K562 (cell line): ENCODE data around the gene C1orf105. TPM values are rescaled to one million over a fixed set of nuclear protein-coding genes. Genes with fewer than 3 reads are reported as not detected.

ENCODE experiments used
- ATAC-seq: fragments of 200-7000 bp; cut with Tn5 transposase; 3 replicates; pipeline ENCODE4 v1.9.1; 2020; ENCODE audit warnings: moderate library complexity
- BruUV-seq: library from RNA; stranded (reverse); fragments of 400-500 nt; replicated peaks from 2 replicates; lab custom pipeline; 2021; lab: Mats Ljungman, UMichigan
- CTCF ChIA-PET: fragments of 300-600 bp; formaldehyde crosslinking; extraction: SDS; loops from one replicate; lab custom pipeline; 2021; ENCODE audit warnings: low intra/inter-chr PET ratio; lab: Yijun Ruan, JAX
- POLR2A ChIA-PET: fragments of 300-600, 350-650 bp; sonication (Branson Sonifier 250); formaldehyde crosslinking; extraction: SDS; loops from one replicate; lab custom pipeline; 2021; ENCODE audit warnings: antibody characterized with exemption, inconsistent platforms; lab: Yijun Ruan, JAX
- DNase-seq, 4 experiments: peaks; one replicate each; pipeline versions ENCODE4 v3.0.0 to v3.0.0-alpha.2; 2011 to 2018; ENCODE audit warnings: low spot score in 3 of 4, mixed read lengths in 3 of 4; ENCODE audit errors: extremely low read depth in 1 of 4
- FAIRE-seq: peaks from 2 replicates; lab custom pipeline; 2011; peaks lifted over from hg19 to GRCh38; lab: Jason Lieb, UNC
- H2AFZ ChIP-seq: 2 replicates; pipeline ENCODE4 v1.6.0; 2011; ENCODE audit warnings: low read depth, low read length, control low read depth, inconsistent platforms
- H3K27ac ChIP-seq: fragments of 200-600 bp; 3 replicates; pipeline ENCODE4 v1.8.0; 2011; ENCODE audit warnings: low read depth, mild to moderate bottlenecking, control low read depth, inconsistent platforms, low read length, moderate library complexity, mixed read lengths; ENCODE audit errors: extremely low read depth
- H3K27me3 ChIP-seq, 2 experiments: fragments of 300-600 bp in 1 of 2; 2 replicates in 1 of 2; 3 replicates in 1 of 2; pipeline versions ENCODE4 v1.6.0 to v1.8.0; 2011; ENCODE audit warnings: inconsistent platforms in 2 of 2, low read length in 2 of 2, mild to moderate bottlenecking in 1 of 2, mixed read lengths in 1 of 2, moderate library complexity in 1 of 2; ENCODE audit not compliant: control insufficient read depth in 2 of 2, insufficient read depth in 2 of 2
- H3K36me3 ChIP-seq: fragments of 300-600 bp; 3 replicates; pipeline ENCODE4 v1.8.0; 2011; ENCODE audit warnings: mild to moderate bottlenecking, low read length, inconsistent platforms; ENCODE audit not compliant: control insufficient read depth, insufficient read depth
- H3K4me1 ChIP-seq, 2 experiments: fragments of 200-600 bp in 1 of 2; replicated peaks in 1 of 2; 2 replicates in 1 of 2; 3 replicates in 1 of 2; pipeline versions ENCODE4 v1.5.1 to v1.8.0; 2011; ENCODE audit warnings: inconsistent platforms in 2 of 2, low read length in 2 of 2, mild to moderate bottlenecking in 1 of 2, mixed read lengths in 1 of 2, moderate library complexity in 1 of 2; ENCODE audit not compliant: control insufficient read depth in 2 of 2, insufficient read depth in 2 of 2
- H3K4me2 ChIP-seq: 2 replicates; pipeline ENCODE4 v1.6.1; 2011; ENCODE audit warnings: low read length, control low read depth, inconsistent platforms, mixed read lengths; ENCODE audit not compliant: insufficient read depth
- H3K4me3 ChIP-seq: fragments of 200-600 bp; sonication (generic), shearing (Covaris generic); 2 replicates; pipeline ENCODE4 v1.5.1; 2016; ENCODE audit warnings: control low read depth, inconsistent platforms
- H3K79me2 ChIP-seq: fragments of 200-600 bp; 3 replicates; pipeline ENCODE4 v1.8.0; 2011; ENCODE audit warnings: low read length, inconsistent platforms; ENCODE audit not compliant: control insufficient read depth, insufficient read depth
- H3K9ac ChIP-seq, 2 experiments: 2 replicates each; pipeline versions ENCODE4 v1.6.0 to v1.6.1; 2011; ENCODE audit warnings: low read depth in 2 of 2, low read length in 2 of 2, control low read depth in 1 of 2, inconsistent platforms in 1 of 2, mild to moderate bottlenecking in 1 of 2, mixed read lengths in 1 of 2; ENCODE audit not compliant: insufficient read depth in 1 of 2
- H3K9me1 ChIP-seq: one replicate; pipeline ENCODE4 v1.6.0; 2011; ENCODE audit warnings: inconsistent platforms, mild to moderate bottlenecking, low read length, moderate library complexity; ENCODE audit not compliant: control insufficient read depth, insufficient read depth
- H3K9me3 ChIP-seq: replicated peaks from 2 replicates; pipeline ENCODE4 v1.5.1; 2011; ENCODE audit warnings: low read depth, low read length, inconsistent platforms; ENCODE audit not compliant: control insufficient read depth, insufficient read depth
- H4K20me1 ChIP-seq: replicated peaks from 2 replicates; pipeline ENCODE4 v1.6.1; 2011; ENCODE audit warnings: low read length, inconsistent platforms, mixed read lengths; ENCODE audit not compliant: control insufficient read depth, insufficient read depth
- ARNT ChIP-seq, 2 experiments: fragments of 450-650 bp; IDR thresholded peaks; 2 replicates each; pipeline ENCODE4 v1.6.1; 2016; ENCODE audit warnings: mild to moderate bottlenecking in 1 of 2
- E2F3 ChIP-seq: fragments of 250-450 bp; sonication (Bioruptor Pico); IDR thresholded peaks from 2 replicates; pipeline ENCODE4 v1.4.0; 2020; ENCODE audit warnings: mild to moderate bottlenecking
- FIP1L1 ChIP-seq: fragments of 200-400 bp; formaldehyde crosslinking; IDR thresholded peaks from 2 replicates; pipeline ENCODE4 v1.6.1; 2018; ENCODE audit warnings: mild to moderate bottlenecking, low read depth, low read length; ENCODE audit not compliant: poor library complexity, severe bottlenecking
- MEIS2 ChIP-seq: fragments of 450-650 bp; IDR thresholded peaks from 2 replicates; pipeline ENCODE4 v1.6.1; 2014; ENCODE audit warnings: mild to moderate bottlenecking; ENCODE audit not compliant: partially characterized antibody
- SOX6 ChIP-seq: fragments of 450-650 bp; IDR thresholded peaks from 2 replicates; pipeline ENCODE4 v1.6.1; 2014; ENCODE audit warnings: mild to moderate bottlenecking
- TAF1 ChIP-seq: IDR thresholded peaks from 2 replicates; pipeline ENCODE4 v1.6.1; 2011; ENCODE audit warnings: mild to moderate bottlenecking, low read length, moderate library complexity; ENCODE audit not compliant: insufficient read depth, control insufficient read depth, severe bottlenecking; ENCODE audit errors: extremely low read depth
- ZNF79 ChIP-seq: fragments of 250-450 bp; sonication (Bioruptor Pico); IDR thresholded peaks from 2 replicates; pipeline ENCODE4 v1.4.0; 2020; ENCODE audit warnings: low read depth, mild to moderate bottlenecking, moderate library complexity
- WGBS: fragments of 100-300 bp; shearing (Covaris generic); methylation state at CpG from one replicate; pipeline ENCODE4 v1.1.6; 2016; ENCODE audit warnings: low coverage, mixed read lengths; ENCODE audit not compliant: insufficient coverage; ENCODE audit errors: missing lambda C conversion rate; 5-methylcytosine and 5-hydroxymethylcytosine counted together
- in situ Hi-C: fragments of 300-500 bp; cut with MboI; formaldehyde crosslinking; loops from 4 replicates; pipeline ENCODE4 v1.15.0; 2018; ENCODE audit warnings: inconsistent platforms, mixed read lengths
- intact Hi-C: fragments of 100-400 bp; cut with micrococcal nuclease; formaldehyde crosslinking; loops from 2 replicates; pipeline ENCODE4 v1.14.2; 2022
- polyA plus RNA-seq, 8 experiments: library from polyadenylated mRNA; depleted of rRNA in 4 of 8; stranded (reverse) in 5 of 8; unstranded in 3 of 8; fragments of >200 nt; fragmentation: Nextera tagmentation in 2 of 8; fragmentation: Illumina TruSeq in 1 of 8; extraction: Ambion mirVana in 2 of 8; extraction: Trizol in 1 of 8; gene quantifications; 2 replicates each; pipeline versions ENCODE4 v1.2.1 to v1.2.3, GENCODE V29; 2011 to 2014; ENCODE audit warnings: inconsistent platforms in 1 of 8, missing spikeins in 1 of 8
- total RNA-seq, 7 experiments: library from RNA; depleted of rRNA in 6 of 7; stranded (reverse); fragments of >200 nt in 6 of 7; fragmentation: Illumina TruSeq in 2 of 7; extraction: Trizol in 2 of 7; gene quantifications; 2 replicates each; pipeline versions ENCODE4 v1.2.1 to v1.2.3, GENCODE V29; 2011 to 2021; ENCODE audit warnings: low replicate concordance in 1 of 7
- TF ChIP-seq, protein P1 (sequence below), 2 experiments: fragments of 450-650 bp; formaldehyde crosslinking in 1 of 2; IDR thresholded peaks; 2 replicates each; pipeline versions ENCODE4 v1.4.0 to v1.6.1; 2014 to 2020; ENCODE audit warnings: mild to moderate bottlenecking in 2 of 2, borderline replicate concordance in 1 of 2, low read depth in 1 of 2

The C1orf105 gene
- total and polyA plus RNA-seq, 9 of the 15 experiments (the other 6 are each of a cell fraction or from before 2014, with no cell fraction given): 0.08 TPM; not detected in 8

DNA sequence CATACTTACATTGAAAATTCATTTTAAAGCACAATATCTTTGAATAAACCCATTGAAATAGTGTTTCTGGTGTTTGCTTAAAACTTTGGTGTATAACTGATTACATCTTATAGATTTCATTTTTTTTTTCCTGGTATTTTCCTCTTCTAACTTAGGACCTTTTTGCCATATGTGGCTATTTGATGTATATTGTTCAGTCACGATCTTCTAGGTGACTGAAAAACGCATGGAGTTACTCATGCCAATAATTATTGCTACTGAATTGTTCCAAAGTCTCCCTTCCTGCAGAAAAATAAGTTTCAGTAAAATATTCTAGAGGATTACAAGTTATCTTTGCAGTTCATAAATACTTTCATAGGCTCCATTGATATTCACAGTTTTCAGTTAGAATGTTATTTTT is 22.9 kb upstream of the C1orf105 start:
- Histone ChIP-seq H3K27me3 (0 out of 5 replicates have a peak, but pooled peaks cover 0 to 4% of the 10 kb centered on the region in 2 experiments), H3K4me3 (no peak overlapping the region), H3K9ac (no peak overlapping the region), H3K36me3 (no peaks in the 10 kb centered on the region), H2AFZ (no peak overlapping the region), H3K4me1 (no peaks in the 10 kb centered on the region; a peak in 1 of 5 replicates), H4K20me1 (no peaks in the 10 kb centered on the region), H3K4me2 (no peak overlapping the region), H3K9me3 (no peaks in the 10 kb centered on the region), H3K9me1 (no peaks in the 10 kb centered on the region), H3K27ac (no peak overlapping the region), H3K79me2 (no peaks in the 10 kb centered on the region)
- in situ Hi-C loops (loop anchor here (10.0 kb wide), 1 partner anchor 593 kb away; no protein-coding TSS in a partner anchor), intact Hi-C loops (loop anchor here (5.0 to 10.0 kb wide), 2 partner anchors 595 to 743 kb away; partner anchors contain the start of gene MYOC)
- POLR2A ChIA-PET: interaction anchor here (1.1 kb wide), 1 partner anchor 18 kb away, joined by 3 read pairs; no protein-coding TSS in a partner anchor
- 3% methylated on average over 2 of the region's 2 CpGs for WGBS
- CTCF ChIA-PET: interaction anchor here (0.6 kb wide), 2 partner anchors 34 to 49 kb away, joined by 3 read pairs; no protein-coding TSS in a partner anchor
- no TSS peak for BruUV-seq
- DNase-seq (no peak), ATAC-seq (no peak), FAIRE-seq (no peak)
- TF ChIP-seq, protein P1, sequence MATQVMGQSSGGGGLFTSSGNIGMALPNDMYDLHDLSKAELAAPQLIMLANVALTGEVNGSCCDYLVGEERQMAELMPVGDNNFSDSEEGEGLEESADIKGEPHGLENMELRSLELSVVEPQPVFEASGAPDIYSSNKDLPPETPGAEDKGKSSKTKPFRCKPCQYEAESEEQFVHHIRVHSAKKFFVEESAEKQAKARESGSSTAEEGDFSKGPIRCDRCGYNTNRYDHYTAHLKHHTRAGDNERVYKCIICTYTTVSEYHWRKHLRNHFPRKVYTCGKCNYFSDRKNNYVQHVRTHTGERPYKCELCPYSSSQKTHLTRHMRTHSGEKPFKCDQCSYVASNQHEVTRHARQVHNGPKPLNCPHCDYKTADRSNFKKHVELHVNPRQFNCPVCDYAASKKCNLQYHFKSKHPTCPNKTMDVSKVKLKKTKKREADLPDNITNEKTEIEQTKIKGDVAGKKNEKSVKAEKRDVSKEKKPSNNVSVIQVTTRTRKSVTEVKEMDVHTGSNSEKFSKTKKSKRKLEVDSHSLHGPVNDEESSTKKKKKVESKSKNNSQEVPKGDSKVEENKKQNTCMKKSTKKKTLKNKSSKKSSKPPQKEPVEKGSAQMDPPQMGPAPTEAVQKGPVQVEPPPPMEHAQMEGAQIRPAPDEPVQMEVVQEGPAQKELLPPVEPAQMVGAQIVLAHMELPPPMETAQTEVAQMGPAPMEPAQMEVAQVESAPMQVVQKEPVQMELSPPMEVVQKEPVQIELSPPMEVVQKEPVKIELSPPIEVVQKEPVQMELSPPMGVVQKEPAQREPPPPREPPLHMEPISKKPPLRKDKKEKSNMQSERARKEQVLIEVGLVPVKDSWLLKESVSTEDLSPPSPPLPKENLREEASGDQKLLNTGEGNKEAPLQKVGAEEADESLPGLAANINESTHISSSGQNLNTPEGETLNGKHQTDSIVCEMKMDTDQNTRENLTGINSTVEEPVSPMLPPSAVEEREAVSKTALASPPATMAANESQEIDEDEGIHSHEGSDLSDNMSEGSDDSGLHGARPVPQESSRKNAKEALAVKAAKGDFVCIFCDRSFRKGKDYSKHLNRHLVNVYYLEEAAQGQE (IDR thresholded peaks at IDR 0.05; ENCODE audit: borderline replicate concordance): no peak
- TF ChIP-seq, protein P1 (CRISPR knock-in tag; IDR thresholded peaks at IDR 0.05; ENCODE audit: low read depth): no peak
- no peak for TF ChIP-seq ZNF79 (CRISPR knock-in tag)
- TF ChIP-seq ARNT (IDR thresholded peaks at IDR 0.05): no peak
- no peak for TF ChIP-seq MEIS2
- no peak for TF ChIP-seq TAF1
- TF ChIP-seq FIP1L1: no peak
- no peak for TF ChIP-seq SOX6
- TF ChIP-seq E2F3: no peak
